Activated T-helper 2 cell treated with anti-CD3 and anti-CD28 coated beads, Interferon-gamma antibody, Interleukin-2, Interleukin-4, amounts not matched to agents 10 μg/mL and 5 μg/mL and 100 μg/mL, durations not matched to agents 14 hours and 24 hours and 36 hours (primary cell): ENCODE results near the gene ZNF283. TPM values are rescaled to one million over a fixed set of nuclear protein-coding genes. Genes with fewer than 3 reads are reported as not detected.

Experiments used
- total RNA-seq: library from RNA; stranded (reverse); gene quantifications from 2 replicates; pipeline ENCODE4 v1.2.3, GENCODE V29; 2022

ZNF283 gene
- total RNA-seq, 1 donor from 2014 or later = 3.6 TPM

Other genes starting within 250 kb of the ZNF283 start
- gene IRGQ, start 231.2 kb upstream of the ZNF283 start, total RNA-seq = 27.8 and 32.7 TPM in 2 replicates
- 14.5 and 14.8 TPM in 2 replicates for gene ZNF576, start 230.7 kb upstream of the ZNF283 start, total RNA-seq
- 0.32 and 0.46 TPM in 2 replicates for gene SRRM5, start 215.2 kb upstream of the ZNF283 start, total RNA-seq
- 17.7 and 19.1 TPM in 2 replicates for gene ZNF428, start 207.7 kb upstream of the ZNF283 start, total RNA-seq
- 0.39 and 0.44 TPM in 2 replicates for gene CADM4, start 187.5 kb upstream of the ZNF283 start, total RNA-seq
- gene PLAUR, start 157.2 kb upstream of the ZNF283 start, total RNA-seq = 19.9 and 21.2 TPM in 2 replicates
- not detected in 2 replicates for gene IRGC, start 111.2 kb upstream of the ZNF283 start, total RNA-seq
- 69.1 and 73.1 TPM in 2 replicates for gene SMG9, start 72.4 kb upstream of the ZNF283 start, total RNA-seq
- gene KCNN4, start 46.3 kb upstream of the ZNF283 start, total RNA-seq = 98.0 and 98.7 TPM in 2 replicates
- 0.14 and 0.41 TPM in 2 replicates for gene LYPD5, start 24.9 kb upstream of the ZNF283 start, total RNA-seq
- 0.53 and 1.7 TPM in 2 replicates for gene ZNF404, start 56.6 kb downstream of the ZNF283 start, total RNA-seq
- 11.1 and 12.2 TPM in 2 replicates for gene ZNF45, start 108.0 kb downstream of the ZNF283 start, total RNA-seq
- gene ZNF221, start 123.9 kb downstream of the ZNF283 start, total RNA-seq = 0.92 and 1.4 TPM in 2 replicates
- gene ZNF155, start 156.9 kb downstream of the ZNF283 start, total RNA-seq = 4.7 and 5.5 TPM in 2 replicates
- 3.8 and 4.5 TPM in 2 replicates for gene ZNF230, start 175.6 kb downstream of the ZNF283 start, total RNA-seq
- gene ZNF222, start 198.1 kb downstream of the ZNF283 start, total RNA-seq = 0.99 and 1.8 TPM in 2 replicates
- not detected in 2 replicates for gene ZNF223, start 224.7 kb downstream of the ZNF283 start, total RNA-seq
- gene ZNF284, start 244.8 kb downstream of the ZNF283 start, total RNA-seq = 1.1 and 1.4 TPM in 2 replicates